H9 (cell line): ENCODE data around the gene GLRX3. TPM values are rescaled to one million over a fixed set of nuclear protein-coding genes. Genes with fewer than 3 reads are reported as not detected.

Experiments
- DNase-seq: peaks from one replicate; pipeline ENCODE4 v3.0.0-alpha.2; 2017
- H2AFZ ChIP-seq: one replicate; pipeline ENCODE4 v1.6.1; 2013; ENCODE audit warnings: mild to moderate bottlenecking, low read length, control low read depth, moderate library complexity
- H2AK5ac ChIP-seq: 2 replicates; pipeline ENCODE4 v1.6.1; 2013; ENCODE audit warnings: low read length, control low read depth, mixed read lengths; ENCODE audit not compliant: insufficient read length
- H2BK120ac ChIP-seq: one replicate; pipeline ENCODE4 v1.6.1; 2013; ENCODE audit warnings: low read depth, mild to moderate bottlenecking, low read length, control low read depth, inconsistent platforms; ENCODE audit not compliant: poor library complexity, severe bottlenecking
- H2BK12ac ChIP-seq: 2 replicates; pipeline ENCODE4 v1.6.1; 2013; ENCODE audit warnings: low read length, control low read depth, mixed read lengths, low read depth; ENCODE audit not compliant: insufficient read length
- H2BK15ac ChIP-seq: 2 replicates; pipeline ENCODE4 v1.6.1; 2013; ENCODE audit warnings: low read depth, low read length, control low read depth
- H2BK20ac ChIP-seq: one replicate; pipeline ENCODE4 v1.6.1; 2013; ENCODE audit warnings: low read depth, mild to moderate bottlenecking, low read length, control low read depth, inconsistent platforms; ENCODE audit not compliant: poor library complexity, severe bottlenecking
- H2BK5ac ChIP-seq: 2 replicates; pipeline ENCODE4 v1.6.1; 2013; ENCODE audit warnings: low read length, control low read depth, mixed read lengths; ENCODE audit not compliant: insufficient read length
- H3K14ac ChIP-seq: 2 replicates; pipeline ENCODE4 v1.6.1; 2013; ENCODE audit warnings: low read length, control low read depth; ENCODE audit not compliant: insufficient read depth
- H3K18ac ChIP-seq: 2 replicates; pipeline ENCODE4 v1.6.1; 2013; ENCODE audit warnings: low read depth, mild to moderate bottlenecking, mixed read lengths, low read length, control low read depth; ENCODE audit not compliant: insufficient read length
- H3K23ac ChIP-seq: 2 replicates; pipeline ENCODE4 v1.6.1; 2013; ENCODE audit warnings: low read length, control low read depth, mixed read lengths, low read depth; ENCODE audit not compliant: insufficient read length
- H3K23me2 ChIP-seq: 2 replicates; pipeline ENCODE4 v1.6.1; 2013; ENCODE audit warnings: low read depth, mild to moderate bottlenecking, mixed read lengths, low read length, control low read depth; ENCODE audit not compliant: insufficient read length, poor library complexity, severe bottlenecking
- H3K27ac ChIP-seq: 2 replicates; pipeline ENCODE4 v1.5.1; 2013; ENCODE audit warnings: low read length, control low read depth, mixed read lengths, low read depth; ENCODE audit not compliant: insufficient read length
- H3K27me3 ChIP-seq: 2 replicates; pipeline ENCODE4 v1.6.1; 2013; ENCODE audit warnings: low read length, control low read depth, inconsistent platforms; ENCODE audit not compliant: insufficient read depth
- H3K4ac ChIP-seq: 2 replicates; pipeline ENCODE4 v1.6.1; 2013; ENCODE audit warnings: low read depth, mild to moderate bottlenecking, control low read depth, inconsistent platforms, low read length, moderate library complexity
- H3K4me1 ChIP-seq: 2 replicates; pipeline ENCODE4 v1.6.1; 2013; ENCODE audit warnings: low read length, control low read depth, inconsistent platforms; ENCODE audit not compliant: insufficient read depth
- H3K4me2 ChIP-seq: 2 replicates; pipeline ENCODE4 v1.6.1; 2013; ENCODE audit warnings: low read length, control low read depth, mixed read lengths; ENCODE audit not compliant: insufficient read length, insufficient read depth
- H3K56ac ChIP-seq: 2 replicates; pipeline ENCODE4 v1.6.1; 2013; ENCODE audit warnings: low read depth, mild to moderate bottlenecking, mixed read lengths, low read length, control low read depth; ENCODE audit not compliant: insufficient read length
- H3K79me1 ChIP-seq: 2 replicates; pipeline ENCODE4 v1.6.1; 2013; ENCODE audit warnings: low read depth, mild to moderate bottlenecking, moderate library complexity, low read length, control low read depth, inconsistent platforms; ENCODE audit not compliant: insufficient read depth, poor library complexity, severe bottlenecking
- H3K79me2 ChIP-seq: 2 replicates; pipeline ENCODE4 v1.6.1; 2013; ENCODE audit warnings: low read length, control low read depth, inconsistent platforms; ENCODE audit not compliant: insufficient read depth
- H3K9ac ChIP-seq: 2 replicates; pipeline ENCODE4 v1.6.1; 2013; ENCODE audit warnings: low read length, control low read depth, mixed read lengths; ENCODE audit not compliant: insufficient read length; ENCODE audit errors: extremely low read depth
- H3K9me3 ChIP-seq: one replicate; pipeline ENCODE4 v1.6.1; 2013; ENCODE audit warnings: low read depth, low read length, inconsistent platforms; ENCODE audit not compliant: control insufficient read depth
- H3T11ph ChIP-seq: one replicate; pipeline ENCODE4 v1.6.1; 2013; ENCODE audit warnings: mild to moderate bottlenecking, low read length, control low read depth, inconsistent platforms
- H4K20me1 ChIP-seq: one replicate; pipeline ENCODE4 v1.6.1; 2013; ENCODE audit not compliant: control insufficient read depth, insufficient read length, insufficient read depth
- H4K5ac ChIP-seq: 2 replicates; pipeline ENCODE4 v1.6.1; 2013; ENCODE audit warnings: low read depth, mild to moderate bottlenecking, mixed read lengths, low read length, control low read depth; ENCODE audit not compliant: insufficient read length
- H4K8ac ChIP-seq: replicated peaks from 2 replicates; pipeline ENCODE4 v1.6.1; 2013; ENCODE audit warnings: low read length, control low read depth, mixed read lengths, low read depth; ENCODE audit not compliant: insufficient read length
- H4K91ac ChIP-seq: 2 replicates; pipeline ENCODE4 v1.6.1; 2013; ENCODE audit warnings: low read depth, mild to moderate bottlenecking, moderate library complexity, mixed read lengths, low read length, control low read depth; ENCODE audit not compliant: insufficient read length
- H3K27ac Mint-ChIP-seq, 3 experiments: 2 replicates in 2 of 3; 3 replicates in 1 of 3; pipeline ENCODE4 v1.8.0; 2020 to 2021; ENCODE audit warnings: mixed read lengths in 3 of 3, mild to moderate bottlenecking in 1 of 3, moderate library complexity in 1 of 3
- H3K27me3 Mint-ChIP-seq: 2 replicates; pipeline ENCODE4 v1.8.0; 2021; ENCODE audit warnings: low read depth, mild to moderate bottlenecking, moderate library complexity, mixed read lengths
- H3K36me3 Mint-ChIP-seq, 3 experiments: 2 replicates in 2 of 3; 3 replicates in 1 of 3; pipeline ENCODE4 v1.8.0; 2020 to 2021; ENCODE audit warnings: low read depth in 3 of 3, mixed read lengths in 3 of 3; ENCODE audit not compliant: insufficient read depth in 1 of 3
- H3K4me1 Mint-ChIP-seq, 2 experiments: 2 replicates each; pipeline ENCODE4 v1.8.0; 2020; ENCODE audit warnings: mixed read lengths in 2 of 2
- H3K4me3 Mint-ChIP-seq, 2 experiments: 2 replicates in 1 of 2; 3 replicates in 1 of 2; pipeline ENCODE4 v1.8.0; 2020 to 2021; ENCODE audit warnings: mild to moderate bottlenecking in 2 of 2, mixed read lengths in 2 of 2, moderate library complexity in 1 of 2
- H3K9me3 Mint-ChIP-seq, 2 experiments: 2 replicates in 1 of 2; 3 replicates in 1 of 2; pipeline ENCODE4 v1.8.0; 2020; ENCODE audit warnings: mild to moderate bottlenecking in 2 of 2, mixed read lengths in 2 of 2, moderate library complexity in 1 of 2
- CTCF ChIP-seq: fragments of 200-600 bp; sonication (generic); conservative IDR thresholded peaks from 3 replicates; pipeline ENCODE4 v1.8.0; 2021; ENCODE audit warnings: antibody characterized with exemption, mild to moderate bottlenecking
- WGBS: extraction: QIAGEN DNeasy Blood & Tissue Kit; methylation state at CpG from one replicate; pipeline ENCODE4 v1.1.7; 2013; ENCODE audit warnings: missing lambda C conversion rate, low lambda C conversion rate, mixed read lengths; ENCODE audit not compliant: insufficient read length; ENCODE audit errors: extremely low coverage; 5-methylcytosine and 5-hydroxymethylcytosine counted together
- total RNA-seq: library from RNA; stranded (reverse); gene quantifications from 2 replicates; pipeline ENCODE4 v1.2.1, GENCODE V29; 2021

GLRX3 gene
- total RNA-seq, 1 experiment from 2014 or later, result 139 TPM

- Mint-ChIP-seq H3K4me1 (peaks cover 35 to 36% of the 10 kb centered on the region in 2 experiments), H3K27ac (no peak overlapping the region), H3K4me3 (no peak overlapping the region), H3K9me3 (no peaks in the 10 kb centered on the region; a peak in 2 of 5 replicates), H3K27me3 (no peaks in the 10 kb centered on the region), H3K36me3 (peaks cover 23 to 46% (median 31%) of the 10 kb centered on the region in 3 experiments)
- Histone ChIP-seq H3K79me1 (peaks cover 18% of the 10 kb centered on the region), H3K4me1 (peaks cover 3% of the 10 kb centered on the region), H3K23me2 (no peaks in the 10 kb centered on the region), H4K5ac (no peak overlapping the region), H2BK5ac (no peak overlapping the region), H2BK20ac (no peak overlapping the region), H3K9me3 (no peaks in the 10 kb centered on the region), H2BK15ac (no peak overlapping the region), H4K20me1 (no peaks in the 10 kb centered on the region), H3K4me2 (no peak overlapping the region), H3K27ac (no peak overlapping the region), H3K23ac (no peak overlapping the region), H2BK12ac (no peak overlapping the region), H2AK5ac (no peak overlapping the region), H3K9ac (no peak overlapping the region), H3K18ac (no peak overlapping the region), H3K27me3 (no peaks in the 10 kb centered on the region), H3K79me2 (peaks cover 17% of the 10 kb centered on the region; the same call in 1 of the 2 replicates), H3K4ac (no peak overlapping the region), H2BK120ac (no peak overlapping the region), H3K14ac (no peak overlapping the region), H2AFZ (no peak overlapping the region), H4K91ac (no peak overlapping the region), H3K56ac (no peak overlapping the region), H3T11ph (no peak overlapping the region), H4K8ac (no peak overlapping the region)
- no peak for TF ChIP-seq CTCF
- no CpG with 5 or more reads among the region's 2 CpGs for WGBS
- no peak for DNase-seq
These were observed 23.1 kb downstream of the GLRX3 start for GRCh38 chr10:130159192-130159794.
